HCT116 (cell line): Measurements from ENCODE around the gene CDK5RAP1. TPM values are rescaled to one million over a fixed set of nuclear protein-coding genes. Genes with fewer than 3 reads are reported as not detected.

Source experiments
- ATAC-seq: fragments of 200-7000 bp; cut with Tn5 transposase; 2 replicates; pipeline ENCODE4 v1.9.1; 2020; ENCODE audit warnings: mild to moderate bottlenecking, moderate library complexity
- BruUV-seq: library from RNA; stranded (reverse); fragments of 400-500 nt; replicated peaks from 2 replicates; lab custom pipeline; 2021; lab: Mats Ljungman, UMichigan
- CTCF ChIA-PET: fragments of 300-600 bp; sonication (Branson Sonifier 250); formaldehyde crosslinking; loops from one replicate; lab custom pipeline; 2021; ENCODE audit warnings: antibody characterized with exemption; lab: Charles Lee
- POLR2A ChIA-PET: fragments of 300-600, 350-600 bp; sonication (Branson Sonifier 250); formaldehyde crosslinking; loops from one replicate; lab custom pipeline; 2021; ENCODE audit warnings: antibody characterized with exemption; lab: Charles Lee
- RAD21 ChIA-PET, 2 experiments: fragments of 300-600 bp; sonication (Branson Sonifier 250); formaldehyde crosslinking; loops; one replicate each; lab custom pipeline; 2023; ENCODE audit warnings: low total read pairs in 2 of 2; ENCODE audit not compliant: uncharacterized antibody in 2 of 2, unreplicated experiment in 2 of 2, low non-redundant PET in 1 of 2; lab: Charles Lee
- DNase-seq: peaks from one replicate; pipeline ENCODE4 v3.0.0-alpha.2; 2010; ENCODE audit warnings: low read depth, low spot score
- H2AFZ ChIP-seq: fragments of 200-600 bp; shearing (Covaris generic), sonication (generic); 2 replicates; pipeline ENCODE4 v1.6.1; 2017; ENCODE audit warnings: low read depth, mixed run types, mixed read lengths, antibody characterized with exemption, low read length; ENCODE audit not compliant: poor library complexity, severe bottlenecking
- H3K27ac ChIP-seq: 2 replicates; pipeline ENCODE4 v1.5.1; 2012; ENCODE audit warnings: low read depth, low read length
- H3K27me3 ChIP-seq: fragments of 200-600 bp; sonication (generic); 2 replicates; pipeline ENCODE4 v1.6.1; 2016; ENCODE audit warnings: mixed run types, low read length, mixed read lengths; ENCODE audit not compliant: insufficient read depth
- H3K36me3 ChIP-seq, 2 experiments: fragments of 200-500 bp in 1 of 2; fragments of 200-600 bp in 1 of 2; sonication (Bioruptor generic) in 1 of 2; sonication (generic) in 1 of 2; 2 replicates each; pipeline versions ENCODE4 v1.5.1 to v1.6.1; 2014 to 2016; ENCODE audit warnings: low read length in 2 of 2, inconsistent platforms in 1 of 2, mixed read lengths in 1 of 2, mixed run types in 1 of 2; ENCODE audit not compliant: insufficient read depth in 2 of 2, control insufficient read depth in 1 of 2
- H3K4me1 ChIP-seq, 2 experiments: fragments of 200-600 bp in 1 of 2; sonication (generic) in 1 of 2; 2 replicates each; pipeline versions ENCODE4 v1.5.1 to v1.6.1; 2012 to 2017; ENCODE audit warnings: low read length in 2 of 2, inconsistent platforms in 1 of 2, mild to moderate bottlenecking in 1 of 2, mixed read lengths in 1 of 2, mixed run types in 1 of 2, moderate library complexity in 1 of 2; ENCODE audit not compliant: insufficient read depth in 2 of 2, control insufficient read depth in 1 of 2
- H3K4me2 ChIP-seq: fragments of 200-600 bp; sonication (generic); 2 replicates; pipeline ENCODE4 v1.6.1; 2017; ENCODE audit warnings: mixed run types, low read length, mixed read lengths
- H3K4me3 ChIP-seq, 2 experiments: fragments of 200-600 bp in 1 of 2; sonication (generic) in 1 of 2; replicated peaks in 1 of 2; 2 replicates each; pipeline ENCODE4 v1.5.1; 2011 to 2016; ENCODE audit warnings: low read length in 2 of 2, control low read depth in 1 of 2, low read depth in 1 of 2, mild to moderate bottlenecking in 1 of 2, mixed read lengths in 1 of 2, mixed run types in 1 of 2
- H3K79me2 ChIP-seq: fragments of 200-600 bp; sonication (generic); 2 replicates; pipeline ENCODE4 v1.6.1; 2017; ENCODE audit warnings: mild to moderate bottlenecking, mixed run types, low read length, moderate library complexity, mixed read lengths; ENCODE audit not compliant: insufficient read depth
- H3K9ac ChIP-seq: fragments of 200-600 bp; sonication (generic); 2 replicates; pipeline ENCODE4 v1.6.1; 2016; ENCODE audit warnings: low read length, mixed read lengths
- H3K9me2 ChIP-seq: fragments of 200-600 bp; sonication (generic), shearing (Covaris generic); 2 replicates; pipeline ENCODE4 v1.6.1; 2017; ENCODE audit warnings: mixed run types, mild to moderate bottlenecking, moderate library complexity; ENCODE audit not compliant: insufficient read depth
- H3K9me3 ChIP-seq, 2 experiments: fragments of 200-500 bp in 1 of 2; fragments of 200-600 bp in 1 of 2; sonication (Bioruptor generic) in 1 of 2; sonication (generic) in 1 of 2; 2 replicates each; pipeline ENCODE4 v1.6.1; 2014 to 2017; ENCODE audit warnings: low read length in 2 of 2, mixed read lengths in 2 of 2, inconsistent platforms in 1 of 2, low read depth in 1 of 2, mild to moderate bottlenecking in 1 of 2, mixed run types in 1 of 2, moderate library complexity in 1 of 2; ENCODE audit not compliant: control insufficient read depth in 1 of 2, insufficient read depth in 1 of 2
- H4K20me1 ChIP-seq: fragments of 200-600 bp; sonication (generic), shearing (Covaris generic); 2 replicates; pipeline ENCODE4 v1.6.1; 2017; ENCODE audit warnings: mixed run types, mild to moderate bottlenecking, moderate library complexity; ENCODE audit not compliant: insufficient read depth
- CEBPB ChIP-seq: IDR thresholded peaks from 2 replicates; pipeline ENCODE4 v1.6.1; 2012; ENCODE audit warnings: low read depth
- EGR1 ChIP-seq: IDR thresholded peaks from 2 replicates; pipeline ENCODE4 v1.6.1; 2012; ENCODE audit warnings: low read depth
- ELF1 ChIP-seq: IDR thresholded peaks from 2 replicates; pipeline ENCODE4 v1.6.1; 2012; ENCODE audit warnings: low read depth, borderline replicate concordance
- FOSL1 ChIP-seq: IDR thresholded peaks from 2 replicates; pipeline ENCODE4 v1.6.1; 2012; ENCODE audit warnings: low read depth
- POLR2A ChIP-seq: IDR thresholded peaks from 2 replicates; pipeline ENCODE4 v1.7.0; 2011; ENCODE audit warnings: borderline replicate concordance; ENCODE audit not compliant: insufficient read depth, insufficient read length; ENCODE audit errors: extremely low read depth
- POLR2AphosphoS5 ChIP-seq: IDR thresholded peaks from 2 replicates; pipeline ENCODE4 v1.6.1; 2011; ENCODE audit warnings: mild to moderate bottlenecking, low read depth, low read length, moderate library complexity
- SP1 ChIP-seq: IDR thresholded peaks from 2 replicates; pipeline ENCODE4 v1.6.1; 2012; ENCODE audit warnings: low read depth
- YY1 ChIP-seq: IDR thresholded peaks from 2 replicates; pipeline ENCODE4 v1.6.1; 2011; ENCODE audit warnings: low read length, low read depth, moderate library complexity, mild to moderate bottlenecking; ENCODE audit not compliant: insufficient replicate concordance; ENCODE audit errors: extremely low read depth
- intact Hi-C: fragments of 100-400 bp; cut with micrococcal nuclease; formaldehyde crosslinking; loops from 2 replicates; pipeline ENCODE4 v1.10.0; 2022
- total RNA-seq: library from RNA; stranded (reverse); gene quantifications from one replicate; pipeline ENCODE4 v1.2.1, GENCODE V29; 2021; ENCODE audit not compliant: unreplicated experiment
- TF ChIP-seq, protein P1 (sequence below): IDR thresholded peaks from 2 replicates; pipeline ENCODE4 v1.6.1; 2012
- TF ChIP-seq, protein P2 (sequence below): IDR thresholded peaks from 2 replicates; pipeline ENCODE4 v1.6.1; 2012; ENCODE audit warnings: low read depth
- TF ChIP-seq, protein P3 (sequence below): IDR thresholded peaks from 2 replicates; pipeline ENCODE4 v1.6.1; 2011; ENCODE audit warnings: mild to moderate bottlenecking, low read length, moderate library complexity; ENCODE audit not compliant: insufficient replicate concordance; ENCODE audit errors: extremely low read depth

The CDK5RAP1 gene
- total RNA-seq, 1 experiment from 2014 or later: 41.4 TPM

DNA sequence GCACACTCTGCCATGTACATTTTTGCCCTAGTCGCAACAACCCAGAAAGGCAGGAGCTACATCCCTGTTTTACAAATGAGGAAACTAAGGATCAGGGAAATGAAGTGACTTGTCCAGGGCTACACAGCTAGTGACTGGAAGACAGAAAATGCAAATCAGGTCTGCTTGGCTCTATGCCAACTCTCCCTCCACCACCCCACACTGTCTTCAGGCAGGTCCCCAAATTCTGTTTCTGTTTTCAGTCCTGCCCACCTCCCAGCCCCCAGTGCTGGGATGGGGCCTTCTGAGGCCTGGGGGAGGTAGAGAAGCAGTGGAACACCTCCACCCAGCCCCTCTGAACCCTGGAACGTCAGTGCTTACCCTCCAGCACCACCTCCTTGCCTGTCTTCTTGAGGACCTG is 37.2 kb upstream of the CDK5RAP1 start:
- Histone ChIP-seq H3K79me2 (no peaks in the 10 kb centered on the region), H3K9me2 (no peaks in the 10 kb centered on the region), H3K27me3 (no peaks in the 10 kb centered on the region), H3K4me1 (peaks cover 9 to 13% of the 10 kb centered on the region in 2 experiments; a peak in 3 of 4 replicates), H4K20me1 (no peaks in the 10 kb centered on the region), H3K9ac (no peak overlapping the region), H2AFZ (no peak overlapping the region), H3K36me3 (no peaks in the 10 kb centered on the region), H3K4me2 (no peak overlapping the region), H3K27ac (no peak overlapping the region), H3K4me3 (no peak overlapping the region), H3K9me3 (no peaks in the 10 kb centered on the region)
- ChIA-PET CTCF (no interaction called here), POLR2A (no interaction called here), RAD21 (no interaction called here)
- intact Hi-C loops: no loop called here
- no TSS peak for BruUV-seq
- ATAC-seq: no peak
- TF ChIP-seq EGR1 (no peak), FOSL1 (no peak), ELF1 (no peak), SP1 (no peak), CEBPB (no peak), YY1 (no peak), POLR2AphosphoS5 (no peak), POLR2A (no peak)
- TF ChIP-seq, protein P1, sequence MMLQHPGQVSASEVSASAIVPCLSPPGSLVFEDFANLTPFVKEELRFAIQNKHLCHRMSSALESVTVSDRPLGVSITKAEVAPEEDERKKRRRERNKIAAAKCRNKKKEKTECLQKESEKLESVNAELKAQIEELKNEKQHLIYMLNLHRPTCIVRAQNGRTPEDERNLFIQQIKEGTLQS: no peak
- TF ChIP-seq, protein P2, sequence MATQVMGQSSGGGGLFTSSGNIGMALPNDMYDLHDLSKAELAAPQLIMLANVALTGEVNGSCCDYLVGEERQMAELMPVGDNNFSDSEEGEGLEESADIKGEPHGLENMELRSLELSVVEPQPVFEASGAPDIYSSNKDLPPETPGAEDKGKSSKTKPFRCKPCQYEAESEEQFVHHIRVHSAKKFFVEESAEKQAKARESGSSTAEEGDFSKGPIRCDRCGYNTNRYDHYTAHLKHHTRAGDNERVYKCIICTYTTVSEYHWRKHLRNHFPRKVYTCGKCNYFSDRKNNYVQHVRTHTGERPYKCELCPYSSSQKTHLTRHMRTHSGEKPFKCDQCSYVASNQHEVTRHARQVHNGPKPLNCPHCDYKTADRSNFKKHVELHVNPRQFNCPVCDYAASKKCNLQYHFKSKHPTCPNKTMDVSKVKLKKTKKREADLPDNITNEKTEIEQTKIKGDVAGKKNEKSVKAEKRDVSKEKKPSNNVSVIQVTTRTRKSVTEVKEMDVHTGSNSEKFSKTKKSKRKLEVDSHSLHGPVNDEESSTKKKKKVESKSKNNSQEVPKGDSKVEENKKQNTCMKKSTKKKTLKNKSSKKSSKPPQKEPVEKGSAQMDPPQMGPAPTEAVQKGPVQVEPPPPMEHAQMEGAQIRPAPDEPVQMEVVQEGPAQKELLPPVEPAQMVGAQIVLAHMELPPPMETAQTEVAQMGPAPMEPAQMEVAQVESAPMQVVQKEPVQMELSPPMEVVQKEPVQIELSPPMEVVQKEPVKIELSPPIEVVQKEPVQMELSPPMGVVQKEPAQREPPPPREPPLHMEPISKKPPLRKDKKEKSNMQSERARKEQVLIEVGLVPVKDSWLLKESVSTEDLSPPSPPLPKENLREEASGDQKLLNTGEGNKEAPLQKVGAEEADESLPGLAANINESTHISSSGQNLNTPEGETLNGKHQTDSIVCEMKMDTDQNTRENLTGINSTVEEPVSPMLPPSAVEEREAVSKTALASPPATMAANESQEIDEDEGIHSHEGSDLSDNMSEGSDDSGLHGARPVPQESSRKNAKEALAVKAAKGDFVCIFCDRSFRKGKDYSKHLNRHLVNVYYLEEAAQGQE: no peak
- TF ChIP-seq, protein P3, sequence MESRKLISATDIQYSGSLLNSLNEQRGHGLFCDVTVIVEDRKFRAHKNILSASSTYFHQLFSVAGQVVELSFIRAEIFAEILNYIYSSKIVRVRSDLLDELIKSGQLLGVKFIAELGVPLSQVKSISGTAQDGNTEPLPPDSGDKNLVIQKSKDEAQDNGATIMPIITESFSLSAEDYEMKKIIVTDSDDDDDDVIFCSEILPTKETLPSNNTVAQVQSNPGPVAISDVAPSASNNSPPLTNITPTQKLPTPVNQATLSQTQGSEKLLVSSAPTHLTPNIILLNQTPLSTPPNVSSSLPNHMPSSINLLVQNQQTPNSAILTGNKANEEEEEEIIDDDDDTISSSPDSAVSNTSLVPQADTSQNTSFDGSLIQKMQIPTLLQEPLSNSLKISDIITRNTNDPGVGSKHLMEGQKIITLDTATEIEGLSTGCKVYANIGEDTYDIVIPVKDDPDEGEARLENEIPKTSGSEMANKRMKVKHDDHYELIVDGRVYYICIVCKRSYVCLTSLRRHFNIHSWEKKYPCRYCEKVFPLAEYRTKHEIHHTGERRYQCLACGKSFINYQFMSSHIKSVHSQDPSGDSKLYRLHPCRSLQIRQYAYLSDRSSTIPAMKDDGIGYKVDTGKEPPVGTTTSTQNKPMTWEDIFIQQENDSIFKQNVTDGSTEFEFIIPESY: no peak
- no peak for DNase-seq
